Astrocyte (in vitro differentiated cells and primary cell): ENCODE data around the gene CEP290. TPM values are rescaled to one million over a fixed set of nuclear protein-coding genes. Genes with fewer than 3 reads are reported as not detected.

Source experiments
- DNase-seq: peaks from one replicate; pipeline ENCODE4 v3.0.0-alpha.2; 2010; ENCODE audit warnings: low read depth
- FAIRE-seq: peaks from 2 replicates; lab custom pipeline; 2011; peaks lifted over from hg19 to GRCh38; lab: Jason Lieb, UNC
- H2AFZ ChIP-seq: 2 replicates; pipeline ENCODE4 v1.6.0; 2012; ENCODE audit warnings: low read depth, low read length, inconsistent platforms
- H3K27ac ChIP-seq: 2 replicates; pipeline ENCODE4 v1.5.1; 2011; ENCODE audit warnings: low read depth, low read length, inconsistent platforms
- H3K27me3 ChIP-seq: 2 replicates; pipeline ENCODE4 v1.6.0; 2011; ENCODE audit warnings: low read length, inconsistent platforms; ENCODE audit not compliant: insufficient read depth
- H3K36me3 ChIP-seq: 2 replicates; pipeline ENCODE4 v1.5.1; 2011; ENCODE audit warnings: low read length, inconsistent platforms; ENCODE audit not compliant: insufficient read depth
- H3K4me1 ChIP-seq: 2 replicates; pipeline ENCODE4 v1.5.1; 2011; ENCODE audit warnings: low read length, inconsistent platforms; ENCODE audit not compliant: insufficient read depth
- H3K4me2 ChIP-seq: 2 replicates; pipeline ENCODE4 v1.6.0; 2012; ENCODE audit warnings: low read length, inconsistent platforms
- H3K4me3 ChIP-seq: 2 replicates; pipeline ENCODE4 v1.5.1; 2011; ENCODE audit warnings: low read depth, mild to moderate bottlenecking, low read length, inconsistent platforms; ENCODE audit not compliant: insufficient read depth
- H3K79me2 ChIP-seq: 2 replicates; pipeline ENCODE4 v1.6.0; 2012; ENCODE audit warnings: mild to moderate bottlenecking, low read length, inconsistent platforms; ENCODE audit not compliant: insufficient read depth
- H3K9ac ChIP-seq: 2 replicates; pipeline ENCODE4 v1.6.0; 2012; ENCODE audit warnings: mild to moderate bottlenecking, low read length, inconsistent platforms
- H3K9me3 ChIP-seq: 2 replicates; pipeline ENCODE4 v1.5.1; 2012; ENCODE audit warnings: low read depth, mild to moderate bottlenecking, low read length, inconsistent platforms; ENCODE audit not compliant: insufficient read depth
- H4K20me1 ChIP-seq: 2 replicates; pipeline ENCODE4 v1.6.0; 2012; ENCODE audit warnings: low read length, inconsistent platforms; ENCODE audit not compliant: insufficient read depth
- H3K27ac Mint-ChIP-seq: one replicate; pipeline ENCODE4 v1.8.0; 2021; ENCODE audit warnings: mild to moderate bottlenecking, mixed read lengths; ENCODE audit not compliant: unreplicated experiment
- H3K27me3 Mint-ChIP-seq: one replicate; pipeline ENCODE4 v1.8.0; 2021; ENCODE audit warnings: low read depth, mixed read lengths; ENCODE audit not compliant: unreplicated experiment
- H3K36me3 Mint-ChIP-seq: one replicate; pipeline ENCODE4 v1.8.0; 2021; ENCODE audit warnings: low read depth, mixed read lengths; ENCODE audit not compliant: unreplicated experiment
- H3K4me1 Mint-ChIP-seq: one replicate; pipeline ENCODE4 v1.8.0; 2021; ENCODE audit warnings: low read depth, mixed read lengths; ENCODE audit not compliant: unreplicated experiment
- H3K4me3 Mint-ChIP-seq: one replicate; pipeline ENCODE4 v1.8.0; 2021; ENCODE audit warnings: mild to moderate bottlenecking, moderate library complexity, mixed read lengths; ENCODE audit not compliant: unreplicated experiment
- H3K9me3 Mint-ChIP-seq: one replicate; pipeline ENCODE4 v1.8.0; 2021; ENCODE audit warnings: mild to moderate bottlenecking, mixed read lengths; ENCODE audit not compliant: unreplicated experiment
- CTCF ChIP-seq: IDR thresholded peaks from 2 replicates; pipeline ENCODE4 v1.5.1; 2011; ENCODE audit warnings: low read depth, mild to moderate bottlenecking, inconsistent platforms, low read length, moderate library complexity; ENCODE audit not compliant: insufficient read depth
- EZH2 ChIP-seq: IDR thresholded peaks from 2 replicates; pipeline ENCODE4 v1.6.1; 2012; ENCODE audit warnings: mild to moderate bottlenecking, low read length, inconsistent platforms; ENCODE audit not compliant: insufficient read depth
- total RNA-seq: library from RNA; stranded (reverse); gene quantifications from 2 replicates; pipeline ENCODE4 v1.2.1, GENCODE V29; 2021

The CEP290 gene
- total RNA-seq, 1 donor from 2014 or later, result 20.1 TPM

GRCh38 chr12:88127855-88128254 lies 14.0 kb downstream of the CEP290 start:
- no peaks in the 10 kb centered on the region for H3K27me3 ChIP-seq
- FAIRE-seq, result no peak

GRCh38 chr12:88127099-88127498 lies 14.8 kb downstream of the CEP290 start:
- DNase-seq (no peak), FAIRE-seq (no peak)
- H3K36me3 ChIP-seq, result peaks cover 8% of the 10 kb centered on the region
- no peaks in the 10 kb centered on the region for H4K20me1 ChIP-seq
- H3K27me3 ChIP-seq, result no peaks in the 10 kb centered on the region
- TF ChIP-seq CTCF, result no peak
- no peak for TF ChIP-seq EZH2
- H3K4me1 ChIP-seq, result no peaks in the 10 kb centered on the region
- no peak overlapping the region for H3K4me2 ChIP-seq
- H3K79me2 ChIP-seq, result no peaks in the 10 kb centered on the region
- no peak overlapping the region for H2AFZ ChIP-seq
- H3K9me3 Mint-ChIP-seq, result no peaks in the 10 kb centered on the region
- H3K4me3 ChIP-seq, result no peak overlapping the region
- no peak overlapping the region for H3K27ac Mint-ChIP-seq
- H3K36me3 Mint-ChIP-seq, result no peaks in the 10 kb centered on the region
- H3K27ac ChIP-seq, result no peak overlapping the region
- peaks cover under 1% of the 10 kb centered on the region for H3K4me1 Mint-ChIP-seq
- no peaks in the 10 kb centered on the region for H3K27me3 Mint-ChIP-seq
- H3K9me3 ChIP-seq, result no peaks in the 10 kb centered on the region
- no peak overlapping the region for H3K9ac ChIP-seq
- no peak overlapping the region for H3K4me3 Mint-ChIP-seq

More at GRCh38 chr12:88127855-88128254, 14.0 kb downstream of the CEP290 start:
- no peaks in the 10 kb centered on the region for H4K20me1 ChIP-seq
- H3K36me3 Mint-ChIP-seq, result peaks cover 4% of the 10 kb centered on the region
- no peaks in the 10 kb centered on the region for H3K4me1 ChIP-seq
- no peak overlapping the region for H3K4me3 Mint-ChIP-seq
- H3K9me3 ChIP-seq, result no peaks in the 10 kb centered on the region
- H3K4me1 Mint-ChIP-seq, result peaks cover 3% of the 10 kb centered on the region
- no peak for TF ChIP-seq CTCF
- TF ChIP-seq EZH2, result no peak
- H3K4me3 ChIP-seq, result no peak overlapping the region
- H3K36me3 ChIP-seq, result peaks cover 8% of the 10 kb centered on the region
- no peak overlapping the region for H3K27ac ChIP-seq
- no peak overlapping the region for H2AFZ ChIP-seq
- no peak for DNase-seq
- H3K27me3 Mint-ChIP-seq, result no peaks in the 10 kb centered on the region
- no peak overlapping the region for H3K27ac Mint-ChIP-seq
- no peak overlapping the region for H3K4me2 ChIP-seq
- no peaks in the 10 kb centered on the region for H3K79me2 ChIP-seq
- H3K9ac ChIP-seq, result no peak overlapping the region
- no peaks in the 10 kb centered on the region for H3K9me3 Mint-ChIP-seq

GRCh38 chr12:88122666-88123065 lies 19.2 kb downstream of the CEP290 start:
- Histone ChIP-seq H3K27me3 (no peaks in the 10 kb centered on the region), H2AFZ (no peak overlapping the region), H3K4me1 (no peaks in the 10 kb centered on the region), H3K9ac (no peak overlapping the region), H3K27ac (no peak overlapping the region), H3K79me2 (no peaks in the 10 kb centered on the region), H4K20me1 (no peaks in the 10 kb centered on the region), H3K4me2 (no peak overlapping the region), H3K4me3 (no peak overlapping the region), H3K36me3 (peaks cover 9% of the 10 kb centered on the region), H3K9me3 (no peaks in the 10 kb centered on the region)
- FAIRE-seq (no peak), DNase-seq (no peak)
- H3K27ac Mint-ChIP-seq, result no peak overlapping the region
- H3K4me3 Mint-ChIP-seq, result no peak overlapping the region
- H3K9me3 Mint-ChIP-seq, result no peaks in the 10 kb centered on the region
- no peak for TF ChIP-seq EZH2
- no peak for TF ChIP-seq CTCF
- H3K36me3 Mint-ChIP-seq, result no peaks in the 10 kb centered on the region
- no peaks in the 10 kb centered on the region for H3K4me1 Mint-ChIP-seq
- no peaks in the 10 kb centered on the region for H3K27me3 Mint-ChIP-seq
